ENCODE measurements around the gene SLC18B1. TPM values are rescaled to one million over a fixed set of nuclear protein-coding genes. Genes with fewer than 3 reads are reported as not detected.
A peak's percentile ranks its signal among the peaks of the same experiment; 100 is the strongest.

The SLC18B1 gene
- total and polyA plus RNA-seq, 10 of the 15 experiments (the other 5 are each of a cell fraction or from before 2014, with no cell fraction given) = 3.5 to 11.8 (median 7.1) TPM

DNA sequence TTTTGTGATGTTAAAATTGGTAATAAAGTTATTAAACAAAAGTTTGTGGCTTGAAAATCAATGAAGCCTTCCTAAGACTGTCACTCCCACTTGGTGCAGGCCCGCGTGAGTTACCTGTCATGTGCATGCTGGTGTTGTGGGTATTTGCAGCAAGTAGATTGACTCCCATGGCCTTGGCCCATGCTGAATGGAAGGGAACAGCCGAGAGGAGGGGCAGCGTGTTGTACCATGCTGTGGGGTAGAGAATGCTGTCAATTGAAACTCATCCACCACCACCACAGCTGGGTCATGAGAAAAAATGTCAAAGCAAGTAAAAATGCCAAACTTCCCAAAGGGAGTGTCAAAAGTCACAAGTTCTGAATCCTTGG lies 71.8 kb downstream of the SLC18B1 start:
- TF ChIP-seq HDAC2 (IDR thresholded peaks at IDR 0.05) (no peak), MYC (IDR thresholded peaks at IDR 0.05; ENCODE audit: insufficient read depth, insufficient read length, insufficient replicate concordance, low read length, severe bottlenecking) (no peak), POLR2AphosphoS2 (IDR thresholded peaks at IDR 0.05; ENCODE audit: low read depth, low read length) (no peak)
- TF ChIP-seq, protein P1, sequence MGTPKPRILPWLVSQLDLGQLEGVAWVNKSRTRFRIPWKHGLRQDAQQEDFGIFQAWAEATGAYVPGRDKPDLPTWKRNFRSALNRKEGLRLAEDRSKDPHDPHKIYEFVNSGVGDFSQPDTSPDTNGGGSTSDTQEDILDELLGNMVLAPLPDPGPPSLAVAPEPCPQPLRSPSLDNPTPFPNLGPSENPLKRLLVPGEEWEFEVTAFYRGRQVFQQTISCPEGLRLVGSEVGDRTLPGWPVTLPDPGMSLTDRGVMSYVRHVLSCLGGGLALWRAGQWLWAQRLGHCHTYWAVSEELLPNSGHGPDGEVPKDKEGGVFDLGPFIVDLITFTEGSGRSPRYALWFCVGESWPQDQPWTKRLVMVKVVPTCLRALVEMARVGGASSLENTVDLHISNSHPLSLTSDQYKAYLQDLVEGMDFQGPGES (IDR thresholded peaks at IDR 0.05) = no peak
- Histone ChIP-seq H2AFZ (ENCODE audit: control insufficient read depth, low read depth, low read length) (no peak overlapping the region), H3K27me3 (replicated peaks in 1 of 2; ENCODE audit: control insufficient read depth in 2 of 2, insufficient read depth in 2 of 2, low read length in 1 of 2) (no peaks in the 10 kb centered on the region), H3K4me1 (ENCODE audit: control insufficient read depth, insufficient read depth, low read length) (peaks cover 7% of the 10 kb centered on the region; the same call in 1 of the 2 replicates), H3K4me2 (ENCODE audit: control insufficient read depth, insufficient read depth) (no peak overlapping the region), H3K9ac (ENCODE audit: control insufficient read depth, insufficient read depth, low read length) (no peak overlapping the region), H4K20me1 (ENCODE audit: control insufficient read depth, insufficient read depth) (no peaks in the 10 kb centered on the region), H3K36me3 (ENCODE audit: control insufficient read depth in 2 of 2, insufficient read depth in 2 of 2, low read length in 1 of 2) (no peaks in the 10 kb centered on the region), H3K9me3 (replicated peaks; ENCODE audit: control insufficient read depth, insufficient read depth, low read length) (no peaks in the 10 kb centered on the region), H3K4me3 (no peak overlapping the region), H3K79me2 (ENCODE audit: control insufficient read depth, insufficient read depth, low read length) (no peaks in the 10 kb centered on the region), H3K27ac (ENCODE audit: control insufficient read depth, insufficient read depth) (no peak overlapping the region)
- in situ Hi-C loops (cut with MboI) = no loop called here
- ATAC-seq = no peak; the same call in 2 of the 3 replicates
- no TSS peak for BruUV-seq (replicated peaks)
- ChIA-PET POLR2A (no interaction called here), CTCF (no interaction called here), RAD21 (ENCODE audit: unreplicated experiment) (no interaction called here), SMC1A (ENCODE audit: uncharacterized antibody, unreplicated experiment) (no interaction called here)
- DNase-seq (ENCODE audit: low read depth, low spot score) = no peak
- no peak for FAIRE-seq
- 52% methylated on average over 4 of the region's 4 CpGs for WGBS (ENCODE audit: insufficient coverage, insufficient replicate concordance, low lambda C conversion rate, missing lambda C conversion rate)
- intact Hi-C loops (cut with micrococcal nuclease; ENCODE audit: unreplicated experiment) = no loop called here

DNA sequence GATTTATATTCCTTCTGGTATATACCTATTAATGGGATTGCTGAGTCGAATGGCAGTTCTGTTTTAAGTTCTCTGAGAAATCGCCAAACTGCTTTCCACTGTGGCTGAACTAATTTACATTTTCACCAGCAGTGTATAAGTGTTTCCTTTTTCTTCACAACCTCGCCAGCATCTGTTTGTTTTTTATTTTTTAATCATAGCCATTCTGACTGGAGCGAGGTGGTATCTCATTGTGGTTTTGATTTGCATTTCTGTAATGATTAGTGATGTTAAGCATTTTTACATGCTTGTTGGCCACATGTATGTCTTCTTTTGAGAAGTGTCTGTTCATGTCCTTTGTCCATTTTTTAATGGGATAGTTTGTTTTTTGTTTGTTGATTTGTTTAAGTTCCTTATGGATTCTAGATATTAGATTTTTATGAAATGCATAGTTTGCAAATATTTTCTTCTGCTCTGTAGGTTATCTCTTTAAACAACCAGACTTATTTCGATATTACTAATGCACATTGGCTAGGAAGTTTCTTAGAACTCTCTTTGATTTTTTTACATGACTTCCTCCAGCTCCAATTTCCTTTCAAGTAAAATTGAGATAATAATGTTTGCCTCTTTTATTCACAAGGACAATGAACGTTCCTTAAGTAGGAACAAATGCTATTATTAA lies 72.4 kb downstream of the SLC18B1 start:
- Histone ChIP-seq H3K36me3 (ENCODE audit: control insufficient read depth in 2 of 2, insufficient read depth in 2 of 2, low read length in 1 of 2) (no peaks in the 10 kb centered on the region), H3K9me3 (replicated peaks; ENCODE audit: control insufficient read depth, insufficient read depth, low read length) (no peaks in the 10 kb centered on the region), H3K79me2 (ENCODE audit: control insufficient read depth, insufficient read depth, low read length) (no peaks in the 10 kb centered on the region), H4K20me1 (ENCODE audit: control insufficient read depth, insufficient read depth) (no peaks in the 10 kb centered on the region), H3K27me3 (replicated peaks in 1 of 2; ENCODE audit: control insufficient read depth in 2 of 2, insufficient read depth in 2 of 2, low read length in 1 of 2) (no peaks in the 10 kb centered on the region), H3K4me1 (ENCODE audit: control insufficient read depth, insufficient read depth, low read length) (peaks cover 7% of the 10 kb centered on the region; the same call in 1 of the 2 replicates), H3K27ac (ENCODE audit: control insufficient read depth, insufficient read depth) (no peak overlapping the region), H3K9ac (ENCODE audit: control insufficient read depth, insufficient read depth, low read length) (no peak overlapping the region), H3K4me2 (ENCODE audit: control insufficient read depth, insufficient read depth) (peak overlapping the region; percentile 18; the same call in 1 of the 2 replicates), H2AFZ (ENCODE audit: control insufficient read depth, low read depth, low read length) (0 out of 2 replicates have a peak overlapping the region, but pooled peaks have one; percentile 8), H3K4me3 (no peak overlapping the region)
- ChIA-PET CTCF (no interaction called here), SMC1A (ENCODE audit: uncharacterized antibody, unreplicated experiment) (no interaction called here), RAD21 (ENCODE audit: unreplicated experiment) (no interaction called here), POLR2A (no interaction called here)
- FAIRE-seq (no peak), ATAC-seq (peak; percentile 59), DNase-seq (ENCODE audit: low read depth, low spot score) (no peak)
- in situ Hi-C loops (cut with MboI) (no loop called here), intact Hi-C loops (cut with micrococcal nuclease; ENCODE audit: unreplicated experiment) (no loop called here)
- 0% methylated on average over 6 of the region's 6 CpGs for WGBS (ENCODE audit: insufficient coverage, insufficient replicate concordance, low lambda C conversion rate, missing lambda C conversion rate)
- no TSS peak for BruUV-seq (replicated peaks)
- TF ChIP-seq, protein P2, sequence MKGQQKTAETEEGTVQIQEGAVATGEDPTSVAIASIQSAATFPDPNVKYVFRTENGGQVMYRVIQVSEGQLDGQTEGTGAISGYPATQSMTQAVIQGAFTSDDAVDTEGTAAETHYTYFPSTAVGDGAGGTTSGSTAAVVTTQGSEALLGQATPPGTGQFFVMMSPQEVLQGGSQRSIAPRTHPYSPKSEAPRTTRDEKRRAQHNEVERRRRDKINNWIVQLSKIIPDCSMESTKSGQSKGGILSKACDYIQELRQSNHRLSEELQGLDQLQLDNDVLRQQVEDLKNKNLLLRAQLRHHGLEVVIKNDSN (IDR thresholded peaks at IDR 0.05; ENCODE audit: borderline replicate concordance, extremely low read length, insufficient read depth, low read depth, low read length) = no peak
- TF ChIP-seq ZBED1 (IDR thresholded peaks at IDR 0.05; ENCODE audit: borderline replicate concordance) (no peak), POU2F2 (IDR thresholded peaks at IDR 0.05; ENCODE audit: borderline replicate concordance, low read depth, low read length) (0 out of 3 replicates have a peak, but pooled peaks have one; percentile 33), SMAD5 (IDR thresholded peaks at IDR 0.05; ENCODE audit: low read depth) (no peak), RUNX3 (IDR thresholded peaks at IDR 0.05; ENCODE audit: low read length) (0 out of 2 replicates have a peak, but pooled peaks have one; percentile 9)
- TF ChIP-seq, protein P3, sequence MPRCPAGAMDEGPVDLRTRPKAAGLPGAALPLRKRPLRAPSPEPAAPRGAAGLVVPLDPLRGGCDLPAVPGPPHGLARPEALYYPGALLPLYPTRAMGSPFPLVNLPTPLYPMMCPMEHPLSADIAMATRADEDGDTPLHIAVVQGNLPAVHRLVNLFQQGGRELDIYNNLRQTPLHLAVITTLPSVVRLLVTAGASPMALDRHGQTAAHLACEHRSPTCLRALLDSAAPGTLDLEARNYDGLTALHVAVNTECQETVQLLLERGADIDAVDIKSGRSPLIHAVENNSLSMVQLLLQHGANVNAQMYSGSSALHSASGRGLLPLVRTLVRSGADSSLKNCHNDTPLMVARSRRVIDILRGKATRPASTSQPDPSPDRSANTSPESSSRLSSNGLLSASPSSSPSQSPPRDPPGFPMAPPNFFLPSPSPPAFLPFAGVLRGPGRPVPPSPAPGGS (IDR thresholded peaks at IDR 0.05; ENCODE audit: borderline replicate concordance, insufficient read depth, low read depth, low read length, poor library complexity, severe bottlenecking) = no peak
- TF ChIP-seq, protein P4, sequence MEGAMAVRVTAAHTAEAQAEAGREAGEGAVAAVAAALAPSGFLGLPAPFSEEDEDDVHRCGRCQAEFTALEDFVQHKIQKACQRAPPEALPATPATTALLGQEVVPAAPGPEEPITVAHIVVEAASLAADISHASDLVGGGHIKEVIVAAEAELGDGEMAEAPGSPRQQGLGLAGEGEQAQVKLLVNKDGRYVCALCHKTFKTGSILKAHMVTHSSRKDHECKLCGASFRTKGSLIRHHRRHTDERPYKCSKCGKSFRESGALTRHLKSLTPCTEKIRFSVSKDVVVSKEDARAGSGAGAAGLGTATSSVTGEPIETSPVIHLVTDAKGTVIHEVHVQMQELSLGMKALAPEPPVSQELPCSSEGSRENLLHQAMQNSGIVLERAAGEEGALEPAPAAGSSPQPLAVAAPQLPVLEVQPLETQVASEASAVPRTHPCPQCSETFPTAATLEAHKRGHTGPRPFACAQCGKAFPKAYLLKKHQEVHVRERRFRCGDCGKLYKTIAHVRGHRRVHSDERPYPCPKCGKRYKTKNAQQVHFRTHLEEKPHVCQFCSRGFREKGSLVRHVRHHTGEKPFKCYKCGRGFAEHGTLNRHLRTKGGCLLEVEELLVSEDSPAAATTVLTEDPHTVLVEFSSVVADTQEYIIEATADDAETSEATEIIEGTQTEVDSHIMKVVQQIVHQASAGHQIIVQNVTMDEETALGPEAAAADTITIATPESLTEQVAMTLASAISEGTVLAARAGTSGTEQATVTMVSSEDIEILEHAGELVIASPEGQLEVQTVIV (IDR thresholded peaks at IDR 0.05; ENCODE audit: borderline replicate concordance, partially characterized antibody) = no peak

All from GM12878 (cell line).